MM.1S (cell line): Measurements from ENCODE around the gene RYK.
"Not testable (repeated sequence)": the region's sequence is repeated elsewhere in the genome, so short reads cannot be mapped to it uniquely, and the experiment has no call there.

Source experiments
- DNase-seq: peaks from one replicate; pipeline ENCODE4 v3.0.0-alpha.2; 2015
- H2AFZ ChIP-seq: fragments of 300-600 bp; sonication (generic); 2 replicates; pipeline ENCODE4 v1.6.0; 2016; ENCODE audit warnings: antibody characterized with exemption, low read length
- H3F3A ChIP-seq: fragments of 300-600 bp; sonication (generic); 2 replicates; pipeline ENCODE4 v1.6.1; 2016; ENCODE audit warnings: mild to moderate bottlenecking, antibody characterized with exemption, low read length, moderate library complexity, mixed read lengths; ENCODE audit not compliant: insufficient read depth
- H3K27ac ChIP-seq: fragments of 300-600 bp; sonication (generic); 2 replicates; pipeline ENCODE4 v1.5.1; 2016; ENCODE audit warnings: mild to moderate bottlenecking, low read length
- H3K27me3 ChIP-seq: fragments of 300-600 bp; sonication (generic); replicated peaks from 2 replicates; pipeline ENCODE4 v1.6.0; 2016; ENCODE audit warnings: low read length; ENCODE audit not compliant: insufficient read depth
- H3K36me3 ChIP-seq: fragments of 300-600 bp; sonication (generic); replicated peaks from 2 replicates; pipeline ENCODE4 v1.6.1; 2016; ENCODE audit warnings: mild to moderate bottlenecking, low read length, mixed read lengths; ENCODE audit not compliant: insufficient read depth
- H3K4me1 ChIP-seq: fragments of 300-600 bp; sonication (generic); 2 replicates; pipeline ENCODE4 v1.6.1; 2016; ENCODE audit warnings: low read length, mixed read lengths
- H3K4me2 ChIP-seq: fragments of 300-600 bp; sonication (generic); 2 replicates; pipeline ENCODE4 v1.6.0; 2016; ENCODE audit warnings: low read depth, low read length
- H3K4me3 ChIP-seq: fragments of 300-600 bp; sonication (generic); 2 replicates; pipeline ENCODE4 v1.5.1; 2016; ENCODE audit warnings: low read length, mixed read lengths
- H3K79me2 ChIP-seq: fragments of 300-600 bp; sonication (generic); 2 replicates; pipeline ENCODE4 v1.6.1; 2016; ENCODE audit warnings: mixed run types, low read length, mixed read lengths
- H3K9ac ChIP-seq: fragments of 300-600 bp; sonication (generic); 2 replicates; pipeline ENCODE4 v1.6.1; 2016; ENCODE audit warnings: low read length, mixed read lengths
- H3K9me2 ChIP-seq: fragments of 300-600 bp; sonication (generic); replicated peaks from 2 replicates; pipeline ENCODE4 v1.6.1; 2016; ENCODE audit warnings: mild to moderate bottlenecking, low read length, mixed read lengths; ENCODE audit not compliant: insufficient read depth
- H3K9me3 ChIP-seq: fragments of 300-600 bp; sonication (generic); replicated peaks from 2 replicates; pipeline ENCODE4 v1.6.1; 2016; ENCODE audit warnings: mild to moderate bottlenecking, low read length, mixed read lengths; ENCODE audit not compliant: insufficient read depth
- H4K20me1 ChIP-seq: fragments of 300-600 bp; sonication (generic); 2 replicates; pipeline ENCODE4 v1.6.1; 2016; ENCODE audit warnings: mild to moderate bottlenecking, low read length, moderate library complexity, mixed read lengths; ENCODE audit not compliant: insufficient read depth
- CTCF ChIP-seq: fragments of 300-600 bp; sonication (generic); IDR thresholded peaks from 2 replicates; pipeline ENCODE4 v1.5.1; 2016; ENCODE audit warnings: antibody characterized with exemption, low read length, mixed read lengths
- EZH2 ChIP-seq: fragments of 300-600 bp; sonication (generic); optimal IDR thresholded peaks from 2 replicates; pipeline ENCODE3; 2017; ENCODE audit warnings: low read depth, mild to moderate bottlenecking, antibody characterized with exemption, low read length, mixed read lengths
- EZH2phosphoT487 ChIP-seq: fragments of 300-600 bp; sonication (generic); IDR thresholded peaks from 2 replicates; pipeline ENCODE4 v1.6.1; 2018; ENCODE audit warnings: antibody characterized with exemption, low read length

Gene RYK

GRCh38 chr3:134279466-134279865, 28.8 kb upstream of the RYK start:
- TF ChIP-seq EZH2, result no peak
- TF ChIP-seq CTCF, result no peak
- no peak for TF ChIP-seq EZH2phosphoT487
- no peaks in the 10 kb centered on the region for H3K79me2 ChIP-seq
- H3F3A ChIP-seq, result no peaks in the 10 kb centered on the region
- no peaks in the 10 kb centered on the region for H4K20me1 ChIP-seq
- no peaks in the 10 kb centered on the region for H3K9me3 ChIP-seq
- H3K27ac ChIP-seq, result no peak overlapping the region
- H3K4me2 ChIP-seq, result no peak overlapping the region
- DNase-seq, result no peak
- no peaks in the 10 kb centered on the region for H3K36me3 ChIP-seq
- H3K4me3 ChIP-seq, result no peak overlapping the region
- peaks cover 2% of the 10 kb centered on the region for H3K27me3 ChIP-seq
- no peaks in the 10 kb centered on the region for H3K9me2 ChIP-seq
- H3K9ac ChIP-seq, result no peak overlapping the region
- H3K4me1 ChIP-seq, result no peaks in the 10 kb centered on the region
- H2AFZ ChIP-seq, result no peak overlapping the region

GRCh38 chr3:134277066-134277660, 26.5 kb upstream of the RYK start:
- TF ChIP-seq EZH2phosphoT487 (no peak), CTCF (no peak), EZH2 (no peak)
- H3K4me2 ChIP-seq, result no peak overlapping the region

GRCh38 chr3:134276086-134276485, 25.4 kb upstream of the RYK start:
- no peak overlapping the region for H2AFZ ChIP-seq
- no peaks in the 10 kb centered on the region for H3K9me3 ChIP-seq
- no peak for DNase-seq
- H4K20me1 ChIP-seq, result no peaks in the 10 kb centered on the region
- H3K27me3 ChIP-seq, result no peaks in the 10 kb centered on the region
- H3K36me3 ChIP-seq, result no peaks in the 10 kb centered on the region
- H3F3A ChIP-seq, result no peaks in the 10 kb centered on the region
- H3K79me2 ChIP-seq, result no peaks in the 10 kb centered on the region
- H3K4me2 ChIP-seq, result no peak overlapping the region
- H3K4me3 ChIP-seq, result no peak overlapping the region
- no peak overlapping the region for H3K9ac ChIP-seq
- no peaks in the 10 kb centered on the region for H3K9me2 ChIP-seq
- no peak overlapping the region for H3K27ac ChIP-seq
- no peaks in the 10 kb centered on the region for H3K4me1 ChIP-seq
- TF ChIP-seq EZH2phosphoT487 (no peak), EZH2 (no peak), CTCF (no peak)

More at GRCh38 chr3:134277066-134277660, 26.5 kb upstream of the RYK start:
- no peaks in the 10 kb centered on the region for H3K36me3 ChIP-seq
- no peak overlapping the region for H3K27ac ChIP-seq
- no peaks in the 10 kb centered on the region for H3K79me2 ChIP-seq
- no peaks in the 10 kb centered on the region for H3F3A ChIP-seq
- H3K4me3 ChIP-seq, result no peak overlapping the region
- no peaks in the 10 kb centered on the region; the same call in 1 of the 2 replicates for H3K27me3 ChIP-seq
- H4K20me1 ChIP-seq, result no peaks in the 10 kb centered on the region
- no peaks in the 10 kb centered on the region for H3K9me2 ChIP-seq
- no peaks in the 10 kb centered on the region for H3K9me3 ChIP-seq
- H3K4me1 ChIP-seq, result no peaks in the 10 kb centered on the region
- no peak overlapping the region for H3K9ac ChIP-seq
- H2AFZ ChIP-seq, result no peak overlapping the region
- DNase-seq, result no peak

- not testable (repeated sequence) for H3K9me2 ChIP-seq, H3K4me1 ChIP-seq, H3F3A ChIP-seq, H4K20me1 ChIP-seq, H3K27me3 ChIP-seq, DNase-seq, H3K36me3 ChIP-seq, H3K4me3 ChIP-seq, H3K27ac ChIP-seq, H3K9me3 ChIP-seq, H3K9ac ChIP-seq, H3K4me2 ChIP-seq, H3K79me2 ChIP-seq, H2AFZ ChIP-seq
Observed at GRCh38 chr3:134275110-134275509, 24.5 kb upstream of the RYK start.
